H1 (cell line): ENCODE measurements around the gene TRPV4. TPM values are rescaled to one million over a fixed set of nuclear protein-coding genes. Genes with fewer than 3 reads are reported as not detected.

Experiments
- CBX5 ChIP-seq: fragments of 300-800, 300-1000 bp; sonication (generic); IDR thresholded peaks from 2 replicates; pipeline ENCODE4 v1.7.1; 2016; ENCODE audit warnings: antibody characterized with exemption, low read length, low read depth
- CHD1 ChIP-seq: IDR thresholded peaks from 2 replicates; pipeline ENCODE4 v1.6.1; 2012; ENCODE audit warnings: low read depth, low read length, improper control_type of control experiment
- CTBP2 ChIP-seq: IDR thresholded peaks from 2 replicates; pipeline ENCODE4 v1.7.0; 2011; ENCODE audit warnings: borderline replicate concordance, mild to moderate bottlenecking, moderate library complexity, mixed read lengths, low read length; ENCODE audit not compliant: insufficient read depth, insufficient read length
- E2F6 ChIP-seq: IDR thresholded peaks from 2 replicates; pipeline ENCODE4 v1.6.1; 2012; ENCODE audit warnings: inconsistent platforms
- HDAC6 ChIP-seq: IDR thresholded peaks from one replicate; pipeline ENCODE4 v1.7.1; 2012; ENCODE audit warnings: low read depth, mild to moderate bottlenecking, inconsistent platforms, low read length, moderate library complexity
- JUN ChIP-seq: IDR thresholded peaks from 2 replicates; pipeline ENCODE4 v1.6.1; 2011; ENCODE audit warnings: low read depth, mild to moderate bottlenecking, improper control_type of control experiment, low read length
- NANOG ChIP-seq: IDR thresholded peaks from 2 replicates; pipeline ENCODE4 v1.6.1; 2011; ENCODE audit warnings: low read length, low read depth, mild to moderate bottlenecking, inconsistent platforms; ENCODE audit not compliant: insufficient read depth, poor library complexity, severe bottlenecking
- NRF1 ChIP-seq: IDR thresholded peaks from 2 replicates; pipeline ENCODE4 v1.6.1; 2011; ENCODE audit warnings: mild to moderate bottlenecking, low read depth, low read length, improper control_type of control experiment
- polyA plus RNA-seq, 7 experiments: library from polyadenylated mRNA; depleted of rRNA in 3 of 7; stranded (reverse) in 5 of 7; unstranded in 2 of 7; fragments of >200 nt in 5 of 7; fragments of 200-250 nt in 2 of 7; gene quantifications; 1 replicate in 5 of 7; 2 replicates in 1 of 7; 4 replicates in 1 of 7; pipeline versions ENCODE4 v1.2.1 to v1.2.3, GENCODE V29; 2011 to 2013; ENCODE audit warnings: missing spikeins in 2 of 7, mixed read lengths in 2 of 7
- total RNA-seq: library from RNA; stranded (reverse); fragmentation: NEBNext Ultra II Directional; extraction: Animal tissue kit (Norgen Biotek cat#: 25700); gene quantifications from 2 replicates; pipeline ENCODE4 v1.2.1, GENCODE V29; 2021
- TF ChIP-seq, protein P1 (sequence below): fragments of 300-600 bp; sonication (generic); IDR thresholded peaks from 2 replicates; pipeline ENCODE4 v1.7.1; 2012; ENCODE audit warnings: low read length, moderate library complexity, mild to moderate bottlenecking, inconsistent platforms; ENCODE audit not compliant: insufficient replicate concordance
- TF ChIP-seq, protein P2 (sequence below): IDR thresholded peaks from 2 replicates; pipeline ENCODE4 v1.6.1; 2012; ENCODE audit warnings: inconsistent platforms

TRPV4 gene
- total and polyA plus RNA-seq, 2 of the 8 experiments (the other 6 are each of a cell fraction or from before 2014, with no cell fraction given) = 2.1 to 6.2 TPM

- TF ChIP-seq, protein P1, sequence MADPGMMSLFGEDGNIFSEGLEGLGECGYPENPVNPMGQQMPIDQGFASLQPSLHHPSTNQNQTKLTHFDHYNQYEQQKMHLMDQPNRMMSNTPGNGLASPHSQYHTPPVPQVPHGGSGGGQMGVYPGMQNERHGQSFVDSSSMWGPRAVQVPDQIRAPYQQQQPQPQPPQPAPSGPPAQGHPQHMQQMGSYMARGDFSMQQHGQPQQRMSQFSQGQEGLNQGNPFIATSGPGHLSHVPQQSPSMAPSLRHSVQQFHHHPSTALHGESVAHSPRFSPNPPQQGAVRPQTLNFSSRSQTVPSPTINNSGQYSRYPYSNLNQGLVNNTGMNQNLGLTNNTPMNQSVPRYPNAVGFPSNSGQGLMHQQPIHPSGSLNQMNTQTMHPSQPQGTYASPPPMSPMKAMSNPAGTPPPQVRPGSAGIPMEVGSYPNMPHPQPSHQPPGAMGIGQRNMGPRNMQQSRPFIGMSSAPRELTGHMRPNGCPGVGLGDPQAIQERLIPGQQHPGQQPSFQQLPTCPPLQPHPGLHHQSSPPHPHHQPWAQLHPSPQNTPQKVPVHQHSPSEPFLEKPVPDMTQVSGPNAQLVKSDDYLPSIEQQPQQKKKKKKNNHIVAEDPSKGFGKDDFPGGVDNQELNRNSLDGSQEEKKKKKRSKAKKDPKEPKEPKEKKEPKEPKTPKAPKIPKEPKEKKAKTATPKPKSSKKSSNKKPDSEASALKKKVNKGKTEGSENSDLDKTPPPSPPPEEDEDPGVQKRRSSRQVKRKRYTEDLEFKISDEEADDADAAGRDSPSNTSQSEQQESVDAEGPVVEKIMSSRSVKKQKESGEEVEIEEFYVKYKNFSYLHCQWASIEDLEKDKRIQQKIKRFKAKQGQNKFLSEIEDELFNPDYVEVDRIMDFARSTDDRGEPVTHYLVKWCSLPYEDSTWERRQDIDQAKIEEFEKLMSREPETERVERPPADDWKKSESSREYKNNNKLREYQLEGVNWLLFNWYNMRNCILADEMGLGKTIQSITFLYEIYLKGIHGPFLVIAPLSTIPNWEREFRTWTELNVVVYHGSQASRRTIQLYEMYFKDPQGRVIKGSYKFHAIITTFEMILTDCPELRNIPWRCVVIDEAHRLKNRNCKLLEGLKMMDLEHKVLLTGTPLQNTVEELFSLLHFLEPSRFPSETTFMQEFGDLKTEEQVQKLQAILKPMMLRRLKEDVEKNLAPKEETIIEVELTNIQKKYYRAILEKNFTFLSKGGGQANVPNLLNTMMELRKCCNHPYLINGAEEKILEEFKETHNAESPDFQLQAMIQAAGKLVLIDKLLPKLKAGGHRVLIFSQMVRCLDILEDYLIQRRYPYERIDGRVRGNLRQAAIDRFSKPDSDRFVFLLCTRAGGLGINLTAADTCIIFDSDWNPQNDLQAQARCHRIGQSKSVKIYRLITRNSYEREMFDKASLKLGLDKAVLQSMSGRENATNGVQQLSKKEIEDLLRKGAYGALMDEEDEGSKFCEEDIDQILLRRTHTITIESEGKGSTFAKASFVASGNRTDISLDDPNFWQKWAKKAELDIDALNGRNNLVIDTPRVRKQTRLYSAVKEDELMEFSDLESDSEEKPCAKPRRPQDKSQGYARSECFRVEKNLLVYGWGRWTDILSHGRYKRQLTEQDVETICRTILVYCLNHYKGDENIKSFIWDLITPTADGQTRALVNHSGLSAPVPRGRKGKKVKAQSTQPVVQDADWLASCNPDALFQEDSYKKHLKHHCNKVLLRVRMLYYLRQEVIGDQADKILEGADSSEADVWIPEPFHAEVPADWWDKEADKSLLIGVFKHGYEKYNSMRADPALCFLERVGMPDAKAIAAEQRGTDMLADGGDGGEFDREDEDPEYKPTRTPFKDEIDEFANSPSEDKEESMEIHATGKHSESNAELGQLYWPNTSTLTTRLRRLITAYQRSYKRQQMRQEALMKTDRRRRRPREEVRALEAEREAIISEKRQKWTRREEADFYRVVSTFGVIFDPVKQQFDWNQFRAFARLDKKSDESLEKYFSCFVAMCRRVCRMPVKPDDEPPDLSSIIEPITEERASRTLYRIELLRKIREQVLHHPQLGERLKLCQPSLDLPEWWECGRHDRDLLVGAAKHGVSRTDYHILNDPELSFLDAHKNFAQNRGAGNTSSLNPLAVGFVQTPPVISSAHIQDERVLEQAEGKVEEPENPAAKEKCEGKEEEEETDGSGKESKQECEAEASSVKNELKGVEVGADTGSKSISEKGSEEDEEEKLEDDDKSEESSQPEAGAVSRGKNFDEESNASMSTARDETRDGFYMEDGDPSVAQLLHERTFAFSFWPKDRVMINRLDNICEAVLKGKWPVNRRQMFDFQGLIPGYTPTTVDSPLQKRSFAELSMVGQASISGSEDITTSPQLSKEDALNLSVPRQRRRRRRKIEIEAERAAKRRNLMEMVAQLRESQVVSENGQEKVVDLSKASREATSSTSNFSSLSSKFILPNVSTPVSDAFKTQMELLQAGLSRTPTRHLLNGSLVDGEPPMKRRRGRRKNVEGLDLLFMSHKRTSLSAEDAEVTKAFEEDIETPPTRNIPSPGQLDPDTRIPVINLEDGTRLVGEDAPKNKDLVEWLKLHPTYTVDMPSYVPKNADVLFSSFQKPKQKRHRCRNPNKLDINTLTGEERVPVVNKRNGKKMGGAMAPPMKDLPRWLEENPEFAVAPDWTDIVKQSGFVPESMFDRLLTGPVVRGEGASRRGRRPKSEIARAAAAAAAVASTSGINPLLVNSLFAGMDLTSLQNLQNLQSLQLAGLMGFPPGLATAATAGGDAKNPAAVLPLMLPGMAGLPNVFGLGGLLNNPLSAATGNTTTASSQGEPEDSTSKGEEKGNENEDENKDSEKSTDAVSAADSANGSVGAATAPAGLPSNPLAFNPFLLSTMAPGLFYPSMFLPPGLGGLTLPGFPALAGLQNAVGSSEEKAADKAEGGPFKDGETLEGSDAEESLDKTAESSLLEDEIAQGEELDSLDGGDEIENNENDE = no peak
- TF ChIP-seq, protein P2, sequence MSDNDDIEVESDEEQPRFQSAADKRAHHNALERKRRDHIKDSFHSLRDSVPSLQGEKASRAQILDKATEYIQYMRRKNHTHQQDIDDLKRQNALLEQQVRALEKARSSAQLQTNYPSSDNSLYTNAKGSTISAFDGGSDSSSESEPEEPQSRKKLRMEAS = no peak
- TF ChIP-seq NANOG = no peak
- no peak for TF ChIP-seq JUN
- no peak for TF ChIP-seq HDAC6
- no peak for TF ChIP-seq CTBP2
- no peak for TF ChIP-seq CBX5
- TF ChIP-seq NRF1 = no peak
- TF ChIP-seq E2F6 = no peak
- TF ChIP-seq CHD1 = no peak
Observed at GRCh38 chr12:109820816-109821381, 12.3 kb downstream of the TRPV4 start (continued).
